Hepatocyte (in vitro differentiated cells): ENCODE measurements around the gene TENM4. TPM values are rescaled to one million over a fixed set of nuclear protein-coding genes. Genes with fewer than 3 reads are reported as not detected.

Experiments
- DNase-seq: peaks from one replicate; pipeline ENCODE4 v3.0.0-alpha.2; 2016; ENCODE audit warnings: low spot score
- H2AFZ ChIP-seq: fragments of 200-600 bp; sonication (generic); 2 replicates; pipeline ENCODE4 v1.6.0; 2016; ENCODE audit warnings: antibody characterized with exemption, mild to moderate bottlenecking
- H3K27ac ChIP-seq: fragments of 200-600 bp; sonication (generic); 2 replicates; pipeline ENCODE4 v1.5.1; 2016; ENCODE audit warnings: mild to moderate bottlenecking
- H3K27me3 ChIP-seq: fragments of 200-600 bp; sonication (generic); 2 replicates; pipeline ENCODE4 v1.6.1; 2016
- H3K36me3 ChIP-seq: fragments of 200-600 bp; sonication (generic); replicated peaks from 2 replicates; pipeline ENCODE4 v1.5.1; 2016; ENCODE audit warnings: low read depth; ENCODE audit not compliant: insufficient read depth
- H3K4me1 ChIP-seq: fragments of 200-600 bp; sonication (generic); 2 replicates; pipeline ENCODE4 v1.5.1; 2016; ENCODE audit warnings: mild to moderate bottlenecking, moderate library complexity; ENCODE audit not compliant: insufficient read depth
- H3K4me2 ChIP-seq: fragments of 200-600 bp; sonication (generic); 2 replicates; pipeline ENCODE4 v1.6.0; 2016
- H3K4me3 ChIP-seq: fragments of 200-600 bp; sonication (generic); 2 replicates; pipeline ENCODE4 v1.5.1; 2016; ENCODE audit warnings: mild to moderate bottlenecking
- H3K79me2 ChIP-seq: fragments of 200-600 bp; sonication (generic); 2 replicates; pipeline ENCODE4 v1.6.0; 2017; ENCODE audit warnings: mild to moderate bottlenecking
- H3K9me2 ChIP-seq: fragments of 200-600 bp; sonication (generic); replicated peaks from 2 replicates; pipeline ENCODE4 v1.6.0; 2017; ENCODE audit warnings: mild to moderate bottlenecking; ENCODE audit not compliant: insufficient read depth
- H3K9me3 ChIP-seq: fragments of 200-600 bp; sonication (generic); 2 replicates; pipeline ENCODE4 v1.5.1; 2016; ENCODE audit warnings: low read depth, mild to moderate bottlenecking
- H4K20me1 ChIP-seq: fragments of 200-600 bp; sonication (generic); 2 replicates; pipeline ENCODE4 v1.6.0; 2016; ENCODE audit warnings: mild to moderate bottlenecking; ENCODE audit not compliant: insufficient read depth, poor library complexity, severe bottlenecking
- EZH2 ChIP-seq: fragments of 200-600 bp; sonication (generic); IDR thresholded peaks from 2 replicates; pipeline ENCODE4 v1.6.1; 2016; ENCODE audit warnings: antibody characterized with exemption, mild to moderate bottlenecking, borderline replicate concordance
- EZH2phosphoT487 ChIP-seq: fragments of 200-600 bp; sonication (generic); IDR thresholded peaks from one replicate; pipeline ENCODE4 v1.6.1; 2018; ENCODE audit warnings: antibody characterized with exemption, mild to moderate bottlenecking, low read depth, moderate library complexity; ENCODE audit not compliant: unreplicated experiment, severe bottlenecking
- WGBS: methylation state at CpG from one replicate; pipeline ENCODE4 v1.1.6; 2016; ENCODE audit warnings: low lambda C conversion rate; ENCODE audit errors: missing lambda C conversion rate; 5-methylcytosine and 5-hydroxymethylcytosine counted together
- polyA plus RNA-seq: library from polyadenylated mRNA; unstranded; fragments of >200 nt; fragmentation: Nextera tagmentation; extraction: Ambion mirVana; gene quantifications from 2 replicates; pipeline ENCODE4 v1.2.1, GENCODE V29; 2016
- total RNA-seq: library from RNA; depleted of rRNA; stranded (reverse); fragments of >200 nt; gene quantifications from 2 replicates; pipeline ENCODE4 v1.2.3, GENCODE V29; 2014
- TF ChIP-seq, protein P1 (sequence below): fragments of 200-600 bp; sonication (generic); IDR thresholded peaks from 2 replicates; pipeline ENCODE4 v1.5.1; 2016; ENCODE audit warnings: antibody characterized with exemption, mild to moderate bottlenecking; ENCODE audit not compliant: poor library complexity

Gene TENM4
- total and polyA plus RNA-seq, 2 experiments from 2014 or later: 18.4 to 18.7 TPM

- no peaks in the 10 kb centered on the region for H3K9me3 ChIP-seq
- no peaks in the 10 kb centered on the region for H3K4me1 ChIP-seq
- H3K27me3 ChIP-seq: no peaks in the 10 kb centered on the region
- WGBS: 91% methylated on average over 11 of the region's 11 CpGs
- H2AFZ ChIP-seq: no peak overlapping the region
- H4K20me1 ChIP-seq: no peaks in the 10 kb centered on the region
- H3K4me3 ChIP-seq: no peak overlapping the region
- H3K79me2 ChIP-seq: no peaks in the 10 kb centered on the region
- DNase-seq: no peak
- TF ChIP-seq EZH2 (no peak), EZH2phosphoT487 (no peak)
- TF ChIP-seq, protein P1, sequence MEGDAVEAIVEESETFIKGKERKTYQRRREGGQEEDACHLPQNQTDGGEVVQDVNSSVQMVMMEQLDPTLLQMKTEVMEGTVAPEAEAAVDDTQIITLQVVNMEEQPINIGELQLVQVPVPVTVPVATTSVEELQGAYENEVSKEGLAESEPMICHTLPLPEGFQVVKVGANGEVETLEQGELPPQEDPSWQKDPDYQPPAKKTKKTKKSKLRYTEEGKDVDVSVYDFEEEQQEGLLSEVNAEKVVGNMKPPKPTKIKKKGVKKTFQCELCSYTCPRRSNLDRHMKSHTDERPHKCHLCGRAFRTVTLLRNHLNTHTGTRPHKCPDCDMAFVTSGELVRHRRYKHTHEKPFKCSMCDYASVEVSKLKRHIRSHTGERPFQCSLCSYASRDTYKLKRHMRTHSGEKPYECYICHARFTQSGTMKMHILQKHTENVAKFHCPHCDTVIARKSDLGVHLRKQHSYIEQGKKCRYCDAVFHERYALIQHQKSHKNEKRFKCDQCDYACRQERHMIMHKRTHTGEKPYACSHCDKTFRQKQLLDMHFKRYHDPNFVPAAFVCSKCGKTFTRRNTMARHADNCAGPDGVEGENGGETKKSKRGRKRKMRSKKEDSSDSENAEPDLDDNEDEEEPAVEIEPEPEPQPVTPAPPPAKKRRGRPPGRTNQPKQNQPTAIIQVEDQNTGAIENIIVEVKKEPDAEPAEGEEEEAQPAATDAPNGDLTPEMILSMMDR: no peak
- no peaks in the 10 kb centered on the region for H3K36me3 ChIP-seq
- H3K4me2 ChIP-seq: no peak overlapping the region
- H3K27ac ChIP-seq: no peak overlapping the region
- no peaks in the 10 kb centered on the region for H3K9me2 ChIP-seq
Observed at GRCh38 chr11:78651923-78652842, 788.6 kb downstream of the TENM4 start.

GRCh38 chr11:78651136-78651775, 789.6 kb downstream of the TENM4 start:
- DNase-seq: no peak
- Histone ChIP-seq H3K79me2 (no peaks in the 10 kb centered on the region), H3K27me3 (no peaks in the 10 kb centered on the region), H2AFZ (no peak overlapping the region), H3K36me3 (no peaks in the 10 kb centered on the region), H3K4me2 (no peak overlapping the region), H3K27ac (no peak overlapping the region), H3K4me1 (no peaks in the 10 kb centered on the region), H4K20me1 (no peaks in the 10 kb centered on the region), H3K4me3 (no peak overlapping the region), H3K9me2 (no peaks in the 10 kb centered on the region), H3K9me3 (no peaks in the 10 kb centered on the region)
- 59% methylated on average over 13 of the region's 13 CpGs for whole genome bisulfite sequencing
- TF ChIP-seq, protein P1: no peak
- TF ChIP-seq EZH2 (no peak), EZH2phosphoT487 (no peak)

DNA sequence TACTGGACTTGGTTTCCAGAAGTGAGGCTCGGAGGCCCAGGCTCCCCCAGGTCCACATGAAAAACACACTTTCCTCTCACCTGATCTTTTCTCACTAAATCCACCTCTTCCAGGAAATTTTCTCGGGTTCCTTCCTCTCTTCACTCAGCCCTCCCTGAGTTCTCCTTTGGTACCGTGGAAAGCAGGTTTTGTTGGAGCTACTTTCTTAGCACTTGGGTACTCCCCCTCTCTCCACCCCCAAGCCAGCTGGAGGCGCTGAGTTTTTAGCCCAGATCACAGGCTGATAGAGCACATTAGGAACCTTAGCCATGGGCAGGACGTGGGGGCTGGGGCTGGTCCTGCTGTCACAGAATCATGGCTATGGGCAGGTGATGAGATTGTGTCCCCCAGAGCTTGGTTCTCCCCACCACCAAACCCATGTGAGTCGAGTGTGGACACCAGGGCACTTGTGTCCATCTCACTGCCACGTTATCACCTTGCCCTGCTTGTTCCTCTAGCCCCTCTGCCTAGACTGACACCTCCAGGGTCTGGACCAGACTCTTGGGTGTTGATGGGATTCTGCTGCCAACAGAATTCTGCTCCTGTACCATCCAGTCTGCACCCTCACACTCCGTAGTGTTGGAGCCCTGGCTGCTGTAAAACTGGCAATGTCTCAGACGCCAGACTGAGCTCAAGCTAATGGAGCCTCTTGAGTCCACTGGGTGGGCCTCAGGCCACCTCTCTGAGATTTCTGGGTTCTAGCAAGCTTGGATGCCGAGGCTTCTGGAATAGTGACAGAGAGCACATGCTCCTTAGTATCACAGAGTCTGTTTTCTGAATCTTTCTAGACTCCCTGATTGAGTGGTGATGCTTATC, 791.2 kb downstream of the TENM4 start:
- H3K79me2 ChIP-seq: no peaks in the 10 kb centered on the region
- no peaks in the 10 kb centered on the region for H3K9me2 ChIP-seq
- H4K20me1 ChIP-seq: no peaks in the 10 kb centered on the region
- H3K4me1 ChIP-seq: no peaks in the 10 kb centered on the region
- TF ChIP-seq EZH2phosphoT487: no peak
- TF ChIP-seq EZH2: no peak
- TF ChIP-seq, protein P1: no peak
- no peaks in the 10 kb centered on the region for H3K36me3 ChIP-seq
- no peak overlapping the region for H3K4me3 ChIP-seq
- H3K27me3 ChIP-seq: no peaks in the 10 kb centered on the region
- H3K9me3 ChIP-seq: no peaks in the 10 kb centered on the region
- H3K27ac ChIP-seq: no peak overlapping the region
- no peak for DNase-seq
- no peak overlapping the region for H3K4me2 ChIP-seq
- WGBS: 85% methylated on average over 10 of the region's 10 CpGs
- H2AFZ ChIP-seq: no peak overlapping the region
